ENCODE data around the gene TLE5.

The TLE5 gene

DNA sequence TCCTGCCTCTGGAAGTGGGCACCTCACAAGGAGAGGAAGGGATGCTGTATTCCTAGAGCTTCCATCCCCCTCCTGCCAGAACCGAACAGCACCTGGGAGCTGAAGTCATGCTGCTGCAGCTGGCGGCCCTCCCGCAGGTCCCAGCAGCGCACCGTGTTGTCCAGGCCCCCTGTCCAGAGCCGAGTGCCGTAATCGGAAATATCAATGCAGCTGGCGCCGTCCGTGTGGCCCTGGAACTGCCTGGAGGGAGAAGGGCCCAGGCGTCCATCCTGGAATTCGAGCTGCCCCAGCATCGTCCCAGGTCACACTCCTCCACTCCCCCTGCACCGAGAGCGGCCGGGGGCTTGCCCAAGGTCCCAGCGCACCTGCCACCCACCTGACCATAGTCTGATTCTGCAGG lies 57.0 kb downstream of the TLE5 start:
- Histone ChIP-seq H3K4me3 (ENCODE audit: low read depth, low read length) (peak overlapping the region; percentile 14; the same call in 1 of the 2 replicates), H3K9me3 (no peaks in the 10 kb centered on the region), H3K27me3 (no peaks in the 10 kb centered on the region), H3K4me1 (peaks cover 5% of the 10 kb centered on the region), H3K36me3 (no peaks in the 10 kb centered on the region)
- TF ChIP-seq, protein P1, sequence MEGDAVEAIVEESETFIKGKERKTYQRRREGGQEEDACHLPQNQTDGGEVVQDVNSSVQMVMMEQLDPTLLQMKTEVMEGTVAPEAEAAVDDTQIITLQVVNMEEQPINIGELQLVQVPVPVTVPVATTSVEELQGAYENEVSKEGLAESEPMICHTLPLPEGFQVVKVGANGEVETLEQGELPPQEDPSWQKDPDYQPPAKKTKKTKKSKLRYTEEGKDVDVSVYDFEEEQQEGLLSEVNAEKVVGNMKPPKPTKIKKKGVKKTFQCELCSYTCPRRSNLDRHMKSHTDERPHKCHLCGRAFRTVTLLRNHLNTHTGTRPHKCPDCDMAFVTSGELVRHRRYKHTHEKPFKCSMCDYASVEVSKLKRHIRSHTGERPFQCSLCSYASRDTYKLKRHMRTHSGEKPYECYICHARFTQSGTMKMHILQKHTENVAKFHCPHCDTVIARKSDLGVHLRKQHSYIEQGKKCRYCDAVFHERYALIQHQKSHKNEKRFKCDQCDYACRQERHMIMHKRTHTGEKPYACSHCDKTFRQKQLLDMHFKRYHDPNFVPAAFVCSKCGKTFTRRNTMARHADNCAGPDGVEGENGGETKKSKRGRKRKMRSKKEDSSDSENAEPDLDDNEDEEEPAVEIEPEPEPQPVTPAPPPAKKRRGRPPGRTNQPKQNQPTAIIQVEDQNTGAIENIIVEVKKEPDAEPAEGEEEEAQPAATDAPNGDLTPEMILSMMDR (IDR thresholded peaks at IDR 0.05; ENCODE audit: low read depth, low read length): no peak
- peak; percentile 74 for DNase-seq

DNA sequence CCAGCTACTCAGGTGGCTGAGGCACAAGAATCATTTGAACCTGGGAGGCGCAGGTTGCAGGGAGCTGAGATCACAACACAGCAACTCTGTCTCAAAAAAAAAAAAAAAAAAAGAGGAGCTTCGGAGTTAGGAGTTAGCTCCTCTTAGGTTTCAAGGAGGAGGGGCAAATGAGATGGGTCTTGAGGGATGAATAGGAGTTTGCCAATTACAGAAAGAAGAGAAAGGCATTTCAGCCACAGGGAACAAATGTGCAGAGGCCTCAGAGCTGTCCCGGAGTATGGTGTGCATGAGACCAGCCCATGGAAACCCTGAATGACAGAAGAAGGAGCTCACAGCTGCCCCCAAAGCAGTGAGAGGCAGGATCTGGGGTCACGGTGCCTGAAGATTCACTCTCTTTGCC lies 57.8 kb downstream of the TLE5 start:
- Histone ChIP-seq H3K36me3 (no peaks in the 10 kb centered on the region), H3K9me3 (no peaks in the 10 kb centered on the region), H3K4me1 (peaks cover 5% of the 10 kb centered on the region), H3K27me3 (no peaks in the 10 kb centered on the region), H3K4me3 (ENCODE audit: low read depth, low read length) (no peak overlapping the region)
- DNase-seq: no peak
- TF ChIP-seq, protein P1 (IDR thresholded peaks at IDR 0.05; ENCODE audit: low read depth, low read length): no peak

DNA sequence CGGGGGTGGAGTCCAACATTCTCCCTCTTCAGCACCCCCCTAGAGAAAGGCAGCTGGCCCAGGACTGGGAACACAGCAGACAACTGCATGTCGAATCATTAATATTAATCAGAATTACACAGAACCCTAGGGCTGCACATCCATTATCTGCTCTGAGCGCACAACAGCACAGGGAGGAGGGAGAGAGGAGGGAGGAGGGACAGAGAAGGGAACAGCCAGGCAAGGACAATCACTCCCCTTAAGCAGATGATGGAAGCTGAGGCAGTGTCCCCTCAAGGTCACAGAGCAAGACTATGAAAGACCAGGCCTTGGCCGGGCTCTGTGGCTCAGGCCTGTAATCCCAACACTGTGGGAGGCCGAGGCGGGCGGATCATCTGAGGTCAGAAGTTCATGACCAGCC lies 59.2 kb downstream of the TLE5 start:
- DNase-seq: peak; percentile 49
- Histone ChIP-seq H3K27me3 (no peaks in the 10 kb centered on the region), H3K9me3 (no peaks in the 10 kb centered on the region), H3K4me1 (peaks cover 5% of the 10 kb centered on the region), H3K4me3 (ENCODE audit: low read depth, low read length) (no peak overlapping the region), H3K36me3 (no peaks in the 10 kb centered on the region)
- TF ChIP-seq, protein P1 (IDR thresholded peaks at IDR 0.05; ENCODE audit: low read depth, low read length): no peak
